ENCODE measurements around the gene ALOX15B.
"Not testable (repeated sequence)": the region's sequence is repeated elsewhere in the genome, so short reads cannot be mapped to it uniquely, and the experiment has no call there.

ALOX15B gene

DNA sequence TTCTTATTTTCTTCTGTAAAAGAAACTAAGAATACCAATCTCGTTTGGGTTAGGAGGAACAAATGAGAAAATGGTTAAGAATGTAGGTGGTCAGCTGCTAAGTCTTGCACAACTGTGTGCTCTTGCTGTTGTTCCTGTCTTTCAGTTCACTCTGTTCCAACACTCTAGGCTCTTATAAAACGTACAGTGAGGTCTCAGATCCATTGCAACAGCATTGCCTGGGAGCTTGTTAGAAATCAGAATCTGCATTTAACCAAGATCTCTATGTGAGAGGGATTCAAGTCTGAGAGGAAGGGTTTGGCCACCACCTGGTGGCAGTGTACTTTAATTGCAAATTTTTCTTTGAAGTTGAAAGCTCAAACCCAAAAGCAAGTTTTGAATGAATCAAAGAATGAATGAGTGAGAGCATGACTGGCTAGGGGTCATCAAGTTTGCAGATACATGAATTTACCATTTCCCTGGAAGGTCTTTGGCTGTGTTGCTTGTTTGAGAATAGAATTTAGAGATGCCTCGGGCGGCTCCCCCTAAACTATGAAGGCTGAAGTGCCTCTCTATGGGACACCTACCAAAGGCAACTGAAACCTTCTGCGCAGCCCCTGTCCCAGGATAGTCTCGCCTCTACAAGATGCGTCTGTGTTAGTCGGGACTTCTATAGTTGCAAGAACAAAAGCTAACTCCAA lies 2.5 kb downstream of the ALOX15B start:
- DNase-seq (ENCODE audit: low read depth): no peak

DNA sequence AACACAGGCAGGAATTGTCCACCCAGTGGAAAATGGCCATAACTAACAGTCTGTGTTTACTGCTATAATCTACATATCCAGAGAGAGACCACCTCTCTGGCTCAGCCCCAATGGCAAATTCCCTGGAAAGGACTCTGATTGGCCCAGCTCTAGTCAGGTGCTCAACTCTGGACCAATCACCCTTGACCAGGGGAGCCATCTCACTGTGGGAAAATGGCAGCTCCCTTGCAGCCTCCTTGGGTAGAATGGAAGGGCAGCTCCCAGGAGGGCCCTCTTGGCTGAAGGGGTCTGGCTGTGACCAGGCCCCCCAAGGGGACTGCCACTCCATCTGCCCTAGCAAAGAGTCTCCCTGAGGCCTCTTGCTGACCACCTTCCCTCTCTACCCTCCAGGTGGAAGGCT lies 3.1 kb downstream of the ALOX15B start:
- no peak for DNase-seq (ENCODE audit: low read depth)

DNA sequence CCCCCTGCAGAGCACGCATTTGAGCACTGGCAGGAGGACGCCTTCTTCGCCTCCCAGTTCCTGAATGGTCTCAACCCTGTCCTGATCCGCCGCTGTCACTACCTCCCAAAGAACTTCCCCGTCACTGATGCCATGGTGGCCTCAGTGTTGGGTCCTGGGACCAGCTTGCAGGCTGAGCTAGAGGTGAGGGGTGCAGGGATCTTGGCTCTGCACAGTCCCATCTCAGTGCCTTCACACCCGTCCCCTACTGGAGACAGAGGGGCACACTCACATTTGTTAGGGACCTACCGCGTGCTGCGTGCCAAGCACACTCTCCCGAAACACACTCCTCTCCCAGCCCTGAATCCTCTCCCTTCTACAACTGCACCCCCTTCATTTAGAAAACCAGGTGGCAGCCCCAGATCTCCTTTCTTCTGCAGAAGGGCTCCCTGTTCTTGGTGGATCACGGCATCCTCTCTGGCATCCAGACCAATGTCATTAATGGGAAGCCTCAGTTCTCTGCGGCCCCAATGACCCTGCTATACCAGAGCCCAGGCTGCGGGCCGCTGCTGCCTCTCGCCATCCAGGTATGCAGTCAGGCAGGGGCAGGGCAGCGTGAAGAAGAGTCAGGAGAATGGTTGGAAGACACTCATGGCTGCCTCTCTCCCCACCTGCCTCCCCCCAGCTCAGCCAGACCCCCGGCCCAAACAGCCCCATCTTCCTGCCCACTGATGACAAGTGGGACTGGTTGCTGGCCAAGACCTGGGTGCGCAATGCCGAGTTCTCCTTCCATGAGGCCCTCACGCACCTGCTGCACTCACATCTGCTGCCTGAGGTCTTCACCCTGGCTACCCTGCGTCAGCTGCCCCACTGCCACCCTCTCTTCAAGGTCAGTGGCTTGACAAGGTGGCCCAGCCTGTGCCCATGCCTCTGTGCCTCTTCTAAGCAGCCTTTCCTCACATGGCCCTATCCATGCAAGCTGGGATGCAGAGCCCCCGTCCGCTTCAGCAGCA lies 6.3 kb downstream of the ALOX15B start:
- DNase-seq (ENCODE audit: low read depth): no peak

DNA sequence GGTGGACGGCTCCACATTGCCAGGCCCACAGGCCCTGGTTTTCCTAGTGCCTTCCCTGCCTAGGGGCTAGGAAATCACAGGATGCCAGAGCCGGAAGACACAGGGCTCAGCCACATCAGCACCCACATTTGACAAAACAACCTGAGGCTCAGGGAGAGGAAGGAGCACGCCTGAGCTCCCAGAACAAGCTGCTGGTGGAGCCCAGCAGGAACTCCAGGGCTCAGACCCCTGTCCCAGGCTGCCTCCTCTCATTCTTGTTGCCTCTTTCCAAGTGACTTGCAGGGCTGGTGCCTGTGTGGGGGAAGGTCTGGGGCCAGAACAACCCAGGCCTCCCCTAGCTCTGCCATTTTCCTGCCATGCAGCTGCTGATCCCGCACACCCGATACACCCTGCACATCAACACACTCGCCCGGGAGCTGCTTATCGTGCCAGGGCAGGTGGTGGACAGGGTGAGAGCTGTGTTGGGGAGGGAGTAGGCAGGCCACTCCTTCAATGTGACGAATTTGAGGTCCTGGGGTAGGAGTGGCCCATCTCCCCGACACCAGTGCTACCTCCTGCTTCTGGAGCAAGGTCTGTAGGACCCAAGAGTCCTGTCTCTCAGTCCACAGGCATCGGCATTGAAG lies 7.6 kb downstream of the ALOX15B start:
- DNase-seq (ENCODE audit: low read depth): no peak

DNA sequence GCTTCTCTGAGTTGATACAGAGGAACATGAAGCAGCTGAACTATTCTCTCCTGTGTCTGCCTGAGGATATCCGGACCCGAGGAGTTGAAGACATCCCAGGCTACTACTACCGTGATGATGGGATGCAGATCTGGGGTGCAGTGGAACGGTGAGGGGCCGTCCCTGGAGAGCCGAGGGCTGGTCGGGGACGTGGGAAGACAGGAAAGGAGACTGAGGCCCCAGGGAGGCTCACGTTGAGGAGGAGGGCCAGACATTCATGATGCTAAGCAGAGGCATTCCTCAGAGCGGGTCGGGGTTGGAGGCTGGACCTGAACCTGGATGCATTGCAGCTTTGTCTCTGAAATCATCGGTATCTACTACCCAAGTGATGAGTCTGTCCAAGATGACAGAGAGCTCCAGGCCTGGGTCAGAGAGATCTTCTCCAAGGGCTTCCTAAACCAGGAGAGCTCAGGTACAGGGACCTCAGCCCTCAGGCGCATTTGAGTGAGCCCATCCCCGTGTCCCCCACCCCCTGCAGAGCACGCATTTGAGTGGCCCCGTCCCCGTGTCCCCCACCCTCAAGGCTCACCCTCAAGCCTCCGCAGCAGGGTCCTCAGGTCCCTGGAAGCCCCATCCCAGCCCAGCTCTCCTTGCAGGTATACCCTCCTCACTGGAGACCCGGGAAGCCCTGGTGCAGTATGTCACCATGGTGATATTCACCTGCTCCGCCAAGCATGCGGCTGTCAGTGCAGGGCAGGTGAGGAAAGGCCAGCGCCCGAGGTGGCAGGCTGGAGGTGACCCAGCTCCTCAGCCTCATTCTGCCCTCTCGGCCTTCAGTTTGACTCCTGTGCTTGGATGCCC lies 8.3 kb downstream of the ALOX15B start:
- DNase-seq (ENCODE audit: low read depth): no peak

DNA sequence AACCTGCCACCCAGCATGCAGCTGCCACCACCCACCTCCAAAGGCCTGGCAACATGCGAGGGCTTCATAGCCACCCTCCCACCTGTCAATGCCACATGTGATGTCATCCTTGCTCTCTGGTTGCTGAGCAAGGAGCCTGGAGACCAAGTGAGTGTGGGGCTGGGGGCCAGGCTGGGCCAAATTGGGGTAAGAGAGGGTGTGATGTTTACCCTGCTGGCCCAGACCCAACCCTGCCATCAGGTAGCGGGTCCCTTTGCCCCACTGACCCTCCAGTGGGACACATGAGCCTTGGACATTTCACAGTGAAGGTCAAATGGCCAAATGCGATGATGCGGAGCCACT lies 8.9 kb downstream of the ALOX15B start:
- no peak for DNase-seq (ENCODE audit: low read depth)

DNA sequence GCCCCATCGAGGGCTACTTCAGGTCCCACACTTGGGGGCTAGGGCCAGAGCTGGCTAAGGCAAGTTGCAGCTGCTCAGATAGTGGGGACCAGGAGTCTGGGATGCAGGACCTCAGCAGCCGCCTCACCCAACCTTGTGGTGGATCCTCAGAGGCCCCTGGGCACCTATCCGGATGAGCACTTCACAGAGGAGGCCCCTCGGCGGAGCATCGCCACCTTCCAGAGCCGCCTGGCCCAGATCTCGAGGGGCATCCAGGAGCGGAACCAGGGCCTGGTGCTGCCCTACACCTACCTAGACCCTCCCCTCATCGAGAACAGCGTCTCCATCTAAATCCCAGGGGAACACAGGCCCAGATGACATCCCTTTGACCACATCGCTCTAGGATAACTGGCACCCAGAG lies 9.4 kb downstream of the ALOX15B start:
- DNase-seq (ENCODE audit: low read depth): no peak

DNA sequence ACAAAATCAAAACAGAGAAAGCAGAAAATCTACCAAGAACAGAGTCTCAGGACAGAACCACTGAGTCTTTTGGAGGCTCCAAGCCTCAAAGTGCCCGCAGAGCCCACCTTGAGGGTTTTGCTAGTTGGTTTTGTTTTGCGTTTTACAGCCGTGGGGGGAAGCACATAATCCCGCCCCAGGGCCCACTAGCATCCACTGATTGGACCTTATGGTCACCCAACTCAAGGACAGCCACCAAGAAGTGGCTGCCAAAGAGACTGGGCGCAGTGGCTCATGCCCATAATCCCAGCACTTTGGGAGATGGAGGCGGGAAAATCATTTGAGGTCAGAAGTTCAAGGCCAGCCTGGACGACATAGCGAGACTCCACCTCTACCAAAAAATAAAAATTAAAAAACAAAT lies 9.9 kb downstream of the ALOX15B start:
- DNase-seq (ENCODE audit: low read depth): no peak

DNA sequence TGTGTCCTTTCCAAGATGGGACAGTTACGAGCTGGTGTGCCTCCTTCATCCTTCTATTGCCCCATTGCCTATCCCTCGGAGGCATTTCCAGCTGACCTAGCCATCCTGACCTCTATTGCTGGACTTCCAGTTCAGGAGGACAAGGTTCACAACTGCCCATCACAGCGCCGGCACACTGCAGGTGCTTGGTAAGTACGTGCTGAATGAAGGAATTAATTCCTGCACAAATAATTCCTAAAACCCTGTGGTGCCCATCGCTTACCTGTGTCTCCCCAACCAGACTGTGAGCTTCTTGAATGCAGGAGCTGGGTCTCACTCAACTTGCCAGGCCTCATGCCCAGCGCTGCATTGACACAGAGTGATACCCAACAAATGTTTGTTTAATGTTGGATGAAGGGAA lies 13.0 kb downstream of the ALOX15B start:
- DNase-seq (ENCODE audit: low read depth): no peak

DNA sequence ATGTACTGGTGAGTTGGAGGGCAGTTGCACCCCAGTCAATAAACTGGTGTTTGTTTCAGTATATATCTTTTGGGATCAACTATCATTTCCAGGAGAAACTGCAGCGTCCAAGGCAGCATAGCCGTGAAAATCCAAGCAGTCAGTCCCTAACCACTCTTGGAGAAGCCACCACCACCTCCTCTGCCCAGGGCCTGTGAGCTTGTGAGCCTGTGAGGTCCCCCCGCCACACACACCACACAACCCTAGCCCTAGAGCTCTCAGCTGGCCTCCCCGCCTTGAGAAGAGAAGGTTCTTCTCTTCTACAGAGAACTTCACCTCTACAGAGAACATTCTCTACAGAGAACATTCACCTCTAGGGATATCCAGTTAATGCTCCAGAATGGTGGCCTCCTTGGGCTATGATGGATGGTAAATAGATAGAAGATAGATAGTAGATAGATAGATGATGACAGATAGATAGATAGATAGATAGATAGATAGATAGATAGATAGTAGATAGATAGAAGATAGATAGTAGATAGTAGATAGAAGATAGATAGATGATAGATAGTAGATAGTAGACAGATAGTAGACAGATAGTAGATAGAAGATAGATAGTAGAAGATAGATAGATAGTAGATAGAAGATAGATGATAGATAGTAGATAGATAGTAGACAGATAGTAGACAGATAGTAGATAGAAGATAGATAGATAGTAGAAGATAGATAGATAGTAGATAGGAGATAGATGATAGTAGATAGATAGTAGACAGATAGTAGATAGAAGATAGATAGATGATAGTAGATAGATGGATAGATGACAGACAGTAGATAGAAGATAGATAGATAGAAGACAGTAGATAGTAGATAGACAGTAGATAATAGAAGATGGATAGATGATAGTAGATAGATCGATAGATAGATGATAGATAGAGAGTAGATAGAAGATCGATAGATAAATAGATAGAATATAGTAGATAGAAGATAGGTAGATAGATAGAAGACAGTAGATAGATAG lies 13.7 kb downstream of the ALOX15B start:
- DNase-seq (ENCODE audit: low read depth): no peak

DNA sequence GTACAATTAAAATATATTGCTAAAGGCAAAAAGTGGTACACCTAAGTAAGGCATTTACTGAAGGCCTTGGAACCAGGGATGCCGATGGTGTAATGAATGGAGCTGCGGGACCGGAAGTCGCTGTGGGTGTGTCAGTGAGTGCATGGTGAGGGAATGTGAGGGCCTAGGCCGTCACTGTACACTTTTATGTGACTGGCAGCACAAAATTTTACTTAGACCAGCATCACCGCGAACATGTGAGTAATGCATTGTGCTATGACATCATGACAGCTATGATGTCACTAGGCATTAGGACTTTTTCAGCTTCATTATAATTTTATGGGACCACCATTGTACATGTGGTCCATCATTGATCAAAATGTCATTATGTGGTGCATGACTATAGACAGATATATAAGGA lies 14.7 kb downstream of the ALOX15B start:
- DNase-seq (ENCODE audit: low read depth): no peak

DNA sequence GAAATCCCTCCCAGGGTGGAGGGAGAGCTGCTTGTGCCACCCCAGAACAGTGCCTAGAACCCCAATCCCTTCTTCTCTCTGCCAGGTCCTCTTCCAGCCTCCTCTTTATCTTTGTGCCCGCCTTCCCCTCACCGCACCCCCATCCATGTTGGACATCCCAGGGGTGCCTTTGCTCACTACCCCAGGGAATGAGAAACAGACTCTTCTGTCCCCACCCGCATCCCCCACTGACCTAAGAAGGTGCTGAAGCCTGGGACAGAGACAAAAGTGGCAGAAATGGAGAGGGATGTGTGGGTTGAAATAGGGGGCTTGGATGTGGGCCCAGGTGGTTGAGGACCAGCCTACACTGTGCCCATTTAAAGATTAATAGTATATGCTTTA lies 17.0 kb downstream of the ALOX15B start:
- no peak for DNase-seq (ENCODE audit: low read depth)

DNA sequence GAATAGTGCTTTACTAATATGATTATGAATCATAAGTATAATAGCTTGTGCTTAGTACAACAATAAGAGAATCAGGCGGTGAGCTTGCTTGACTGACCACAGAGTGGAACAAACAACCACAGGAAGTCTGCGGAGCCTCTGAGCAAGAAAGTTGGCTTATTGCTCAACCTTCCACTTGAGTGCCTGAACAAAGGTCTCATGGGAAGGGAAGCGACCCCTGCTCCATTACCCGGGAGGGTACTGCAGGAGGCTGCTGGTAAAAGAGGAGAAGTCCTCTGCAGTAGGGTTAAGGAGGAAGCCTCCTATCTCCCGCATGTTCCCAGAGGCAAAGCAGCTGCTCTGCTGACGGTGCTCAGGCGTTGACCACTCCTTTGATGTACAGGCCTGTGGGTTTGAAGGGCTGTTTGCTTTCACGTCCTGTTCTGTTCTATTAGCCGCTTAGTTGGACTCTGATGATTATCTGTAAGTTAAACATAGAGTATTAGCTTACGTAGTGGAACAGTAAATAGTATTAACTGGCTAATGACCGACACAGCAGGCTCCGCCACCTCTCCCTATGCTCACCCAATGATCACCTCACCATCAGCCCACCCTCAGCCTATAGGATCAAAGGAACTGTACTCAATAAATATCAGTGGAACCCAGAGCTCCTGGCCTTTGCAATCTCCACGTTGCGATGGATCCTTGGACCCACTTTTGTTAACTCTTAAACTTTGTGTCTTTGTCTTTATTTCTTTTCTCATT lies 17.5 kb downstream of the ALOX15B start:
- no peak for DNase-seq (ENCODE audit: low read depth)

DNA sequence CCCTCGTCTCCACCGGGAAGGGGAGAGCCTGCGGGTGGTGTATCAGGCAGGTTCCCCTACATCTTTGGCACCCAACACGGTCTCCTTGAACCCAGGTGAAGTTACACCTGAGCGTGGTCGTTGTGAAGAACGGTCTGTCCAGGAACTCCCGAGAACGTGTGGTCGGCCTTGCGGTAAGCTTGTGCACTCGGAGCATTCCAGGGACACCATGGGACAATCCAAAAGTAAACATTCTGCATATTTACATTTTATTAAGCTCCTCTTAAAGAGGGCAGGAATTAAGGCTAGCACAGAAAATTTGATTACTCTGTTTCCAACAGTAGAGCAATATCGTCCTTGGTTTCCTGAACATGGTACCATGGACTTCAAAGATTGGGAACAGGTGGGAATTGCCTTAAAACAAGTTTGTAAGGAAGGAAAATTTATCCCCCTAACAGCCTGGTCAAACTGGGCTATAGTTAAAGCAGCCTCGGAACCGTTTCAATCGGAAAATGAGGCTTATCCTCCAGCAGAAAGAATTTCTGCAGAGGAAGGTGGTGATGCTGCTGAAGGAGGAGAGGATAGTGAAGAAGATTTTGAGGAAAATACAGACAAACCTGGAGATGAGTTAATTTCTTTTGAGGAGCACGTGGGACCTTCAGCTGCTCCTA lies 18.2 kb downstream of the ALOX15B start:
- no peak for DNase-seq (ENCODE audit: low read depth)

DNA sequence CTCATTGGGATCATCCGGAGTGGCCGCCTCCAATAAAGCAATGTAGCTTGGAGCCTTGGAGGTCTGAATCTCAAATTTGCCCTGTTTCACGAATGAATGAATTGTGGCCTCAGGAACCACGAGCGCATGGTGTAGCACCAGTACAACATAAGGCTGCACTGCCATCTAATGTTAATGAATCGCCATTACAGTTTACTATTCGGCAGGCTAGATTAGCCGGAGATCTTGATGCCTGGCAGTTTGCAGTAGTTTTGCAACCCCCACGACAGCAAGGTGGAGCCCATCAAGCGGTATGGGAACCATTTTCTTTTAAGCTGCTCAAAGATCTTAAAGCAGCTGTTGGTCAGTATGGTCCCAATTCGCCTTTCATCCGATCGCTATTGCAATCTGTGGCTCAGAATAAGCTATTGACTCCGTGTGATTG lies 18.8 kb downstream of the ALOX15B start:
- DNase-seq (ENCODE audit: low read depth): peak; percentile 20

DNA sequence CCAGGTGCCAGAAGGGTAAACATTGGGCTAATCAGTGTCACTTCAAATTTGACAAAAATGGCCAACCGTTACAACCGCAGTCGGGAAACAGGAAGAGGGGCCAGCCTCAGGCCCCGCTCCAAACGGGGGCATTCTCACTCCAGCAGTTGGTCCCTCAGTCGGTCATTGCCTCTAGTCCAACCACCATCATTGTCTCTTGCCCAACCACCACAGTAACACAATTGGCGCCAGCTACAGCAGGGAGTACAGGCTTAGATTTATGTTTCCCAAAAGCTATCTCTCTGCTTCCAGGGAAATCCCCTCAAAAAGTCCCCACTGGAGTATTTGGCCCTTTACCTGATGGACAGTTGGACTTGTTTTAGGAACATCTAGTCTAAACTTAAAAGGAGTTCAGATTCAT lies 20.3 kb downstream of the ALOX15B start:
- no peak for DNase-seq (ENCODE audit: low read depth)

DNA sequence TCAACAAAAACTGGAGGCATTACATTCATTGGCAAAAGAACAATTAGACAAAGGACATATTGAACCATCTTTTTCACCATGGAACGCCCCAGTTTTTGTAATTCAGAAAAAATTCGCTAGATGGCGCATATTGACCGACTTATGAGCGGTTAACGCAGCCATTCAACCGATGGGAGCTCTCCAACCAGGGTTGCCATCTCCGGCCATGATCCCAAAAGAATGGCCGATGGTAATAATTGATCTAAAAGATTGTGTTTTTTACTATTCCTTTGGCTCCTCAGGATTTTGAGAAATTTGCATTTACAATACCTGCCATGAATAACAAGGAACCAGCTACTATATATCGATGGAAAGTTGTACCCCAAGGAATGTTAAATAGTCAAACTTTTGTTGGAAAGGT lies 21.4 kb downstream of the ALOX15B start:
- DNase-seq (ENCODE audit: low read depth): peak; percentile 31

DNA sequence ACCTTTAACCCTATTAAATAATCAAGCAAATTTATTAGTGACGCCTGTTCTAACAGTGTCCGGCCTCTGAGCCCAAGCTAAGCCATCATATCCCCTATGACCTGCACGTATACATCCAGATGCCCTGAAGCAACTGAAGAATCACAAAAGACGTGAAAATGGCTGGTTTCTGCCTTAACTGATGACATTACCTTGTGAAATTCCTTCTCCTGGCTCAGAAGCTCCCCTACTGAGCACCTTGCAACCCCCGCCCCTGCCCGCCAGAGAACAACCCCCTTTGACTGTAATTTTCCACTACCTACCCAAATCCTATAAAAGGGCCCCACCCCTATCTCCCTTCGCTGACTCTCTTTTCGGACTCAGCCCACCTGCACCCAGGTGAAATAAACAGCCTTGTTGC lies 23.0 kb downstream of the ALOX15B start:
- not testable (repeated sequence) for DNase-seq (ENCODE audit: low read depth)

DNA sequence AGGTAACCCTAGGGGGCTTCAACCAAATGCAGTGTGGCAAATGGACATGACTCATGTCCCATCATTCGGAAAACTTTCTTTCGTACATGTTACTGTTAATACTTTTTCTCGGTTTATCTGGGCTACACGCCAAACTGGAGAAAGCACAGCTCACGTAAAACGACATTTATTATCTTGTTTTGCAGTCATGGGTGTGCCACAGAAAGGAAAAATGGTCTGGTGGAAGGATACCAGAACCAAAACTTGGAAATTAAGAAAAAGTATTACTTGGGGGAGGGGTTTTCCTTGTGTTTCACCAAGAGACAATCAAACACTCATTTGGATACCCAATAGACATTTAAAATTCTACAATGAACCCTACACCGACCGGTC lies 23.6 kb downstream of the ALOX15B start:
- no peak for DNase-seq (ENCODE audit: low read depth)
